GM12878 (cell line): ENCODE data around the gene NUCB1.

ENCODE experiments used
- BCLAF1 ChIP-seq: fragments of 450-650 bp; IDR thresholded peaks from 2 replicates; pipeline ENCODE4 v1.6.1; 2017; ENCODE audit warnings: antibody characterized with exemption, mild to moderate bottlenecking, moderate library complexity
- CEBPB ChIP-seq, 2 experiments: fragments of 150-350 bp in 1 of 2; IDR thresholded peaks; 2 replicates each; pipeline ENCODE4 v1.6.1; 2012 to 2014; ENCODE audit warnings: low read depth in 2 of 2, low read length in 2 of 2, borderline replicate concordance in 1 of 2, inconsistent platforms in 1 of 2
- CTCF ChIP-seq, 3 experiments: IDR thresholded peaks in 2 of 3; conservative IDR thresholded peaks in 1 of 3; 2 replicates each; pipeline ENCODE4 v1.5.1; 2011; ENCODE audit warnings: low read depth in 3 of 3, low read length in 3 of 3, mild to moderate bottlenecking in 3 of 3, control low read depth in 2 of 3, moderate library complexity in 2 of 3, inconsistent platforms in 1 of 3, mixed read lengths in 1 of 3; ENCODE audit not compliant: control insufficient read depth in 2 of 3, insufficient read depth in 1 of 3; ENCODE audit errors: extremely low read depth in 1 of 3
- EZH2 ChIP-seq: IDR thresholded peaks from 2 replicates; pipeline ENCODE4 v1.6.1; 2012; ENCODE audit warnings: low read depth, mild to moderate bottlenecking, control low read depth, inconsistent platforms, low read length, borderline replicate concordance; ENCODE audit not compliant: control insufficient read depth
- JUNB ChIP-seq: IDR thresholded peaks from 2 replicates; pipeline ENCODE4 v1.6.1; 2016; ENCODE audit warnings: antibody characterized with exemption, mild to moderate bottlenecking

GRCh38 chr19:48879025-48879637, 21.0 kb upstream of the NUCB1 start:
- no peak for TF ChIP-seq JUNB
- no peak for TF ChIP-seq BCLAF1
- TF ChIP-seq EZH2, result no peak
- no peak for TF ChIP-seq CTCF (IDR thresholded peaks at IDR 0.05 in 2 of 3, conservative IDR thresholded peaks at IDR 0.05 in 1 of 3; ENCODE audit: control insufficient read depth in 2 of 3, extremely low read depth in 1 of 3, insufficient read depth in 1 of 3, low read depth in 3 of 3, low read length in 3 of 3)
- TF ChIP-seq CEBPB (IDR thresholded peaks at IDR 0.05; ENCODE audit: borderline replicate concordance in 1 of 2, low read depth in 2 of 2, low read length in 2 of 2), result no peak
